Neural crest cell (in vitro differentiated cells): Measurements from ENCODE around the gene RGL2. TPM values are rescaled to one million over a fixed set of nuclear protein-coding genes. Genes with fewer than 3 reads are reported as not detected.

Experiments
- DNase-seq: peaks from one replicate; pipeline ENCODE4 v3.0.0; 2021; ENCODE audit warnings: low read depth, mixed read lengths, low spot score
- H3K27ac Mint-ChIP-seq: one replicate; pipeline ENCODE4 v1.8.0; 2021; ENCODE audit warnings: mild to moderate bottlenecking, mixed read lengths; ENCODE audit not compliant: unreplicated experiment
- H3K27me3 Mint-ChIP-seq: 2 replicates; pipeline ENCODE4 v1.8.0; 2021; ENCODE audit warnings: low read depth, mild to moderate bottlenecking, mixed read lengths
- H3K36me3 Mint-ChIP-seq: 2 replicates; pipeline ENCODE4 v1.8.0; 2021; ENCODE audit warnings: low read depth, mild to moderate bottlenecking, mixed read lengths
- H3K4me1 Mint-ChIP-seq: 2 replicates; pipeline ENCODE4 v1.8.0; 2021; ENCODE audit warnings: mixed read lengths
- H3K4me3 Mint-ChIP-seq: one replicate; pipeline ENCODE4 v1.8.0; 2021; ENCODE audit warnings: mild to moderate bottlenecking, mixed read lengths
- H3K9me3 Mint-ChIP-seq: 2 replicates; pipeline ENCODE4 v1.8.0; 2021; ENCODE audit warnings: mixed read lengths
- CTCF ChIP-seq: fragments of 200-600 bp; sonication (generic); conservative IDR thresholded peaks from 2 replicates; pipeline ENCODE4 v1.5.0; 2021; ENCODE audit warnings: antibody characterized with exemption, mild to moderate bottlenecking
- total RNA-seq: library from RNA; stranded (reverse); gene quantifications from 2 replicates; pipeline ENCODE4 v1.2.1, GENCODE V29; 2021

RGL2 gene
- total RNA-seq, 1 donor from 2014 or later = 56.0 TPM

- Mint-ChIP-seq H3K9me3 (no peaks in the 10 kb centered on the region), H3K4me1 (peaks cover 66% of the 10 kb centered on the region), H3K4me3 (peak overlapping the region; percentile 95), H3K27me3 (peaks cover 33% of the 10 kb centered on the region), H3K36me3 (peaks cover 19% of the 10 kb centered on the region), H3K27ac (no peak overlapping the region)
- DNase-seq = no peak
- no peak for TF ChIP-seq CTCF
Measured at GRCh38 chr6:33314943-33315792, 16.4 kb upstream of the RGL2 start.

GRCh38 chr6:33314515-33314942, 15.8 kb upstream of the RGL2 start:
- peak overlapping the region; percentile 95 for H3K4me3 Mint-ChIP-seq
- no peak for TF ChIP-seq CTCF
- no peaks in the 10 kb centered on the region for H3K9me3 Mint-ChIP-seq
- H3K36me3 Mint-ChIP-seq = peaks cover 13% of the 10 kb centered on the region
- H3K4me1 Mint-ChIP-seq = peaks cover 59% of the 10 kb centered on the region
- peaks cover 33% of the 10 kb centered on the region for H3K27me3 Mint-ChIP-seq
- DNase-seq = no peak
- no peak overlapping the region for H3K27ac Mint-ChIP-seq

GRCh38 chr6:33313709-33314514, 15.2 kb upstream of the RGL2 start, which contains the start of gene TAPBP:
TAPBP (minus strand) TSS chr6:33314078; CDS start chr6:33314041, 37 bp downstream.
- Mint-ChIP-seq H3K4me1 (peaks cover 53% of the 10 kb centered on the region), H3K4me3 (peak within 1 kb of the TSS; percentile 95)
- DNase-seq = no peak

GRCh38 chr6:33313105-33313708, 14.5 kb upstream of the RGL2 start:
- peaks cover 46% of the 10 kb centered on the region for H3K4me1 Mint-ChIP-seq
- peaks cover 4% of the 10 kb centered on the region for H3K36me3 Mint-ChIP-seq
- H3K27me3 Mint-ChIP-seq = peaks cover 33% of the 10 kb centered on the region
- peak overlapping the region; percentile 58 for H3K27ac Mint-ChIP-seq
- no peak for TF ChIP-seq CTCF
- DNase-seq = no peak
- no peaks in the 10 kb centered on the region for H3K9me3 Mint-ChIP-seq
- peak overlapping the region; percentile 95 for H3K4me3 Mint-ChIP-seq

More at GRCh38 chr6:33313709-33314514, 15.2 kb upstream of the RGL2 start, which contains the start of gene TAPBP:
- H3K36me3 Mint-ChIP-seq = peaks cover 9% of the 10 kb centered on the region
- H3K27me3 Mint-ChIP-seq = peaks cover 33% of the 10 kb centered on the region
- TF ChIP-seq CTCF = no peak
- H3K9me3 Mint-ChIP-seq = no peaks in the 10 kb centered on the region
- peak within 1 kb of the TSS; percentile 58 for H3K27ac Mint-ChIP-seq
